ENCODE results near the gene CHRM2.

CHRM2 gene

DNA sequence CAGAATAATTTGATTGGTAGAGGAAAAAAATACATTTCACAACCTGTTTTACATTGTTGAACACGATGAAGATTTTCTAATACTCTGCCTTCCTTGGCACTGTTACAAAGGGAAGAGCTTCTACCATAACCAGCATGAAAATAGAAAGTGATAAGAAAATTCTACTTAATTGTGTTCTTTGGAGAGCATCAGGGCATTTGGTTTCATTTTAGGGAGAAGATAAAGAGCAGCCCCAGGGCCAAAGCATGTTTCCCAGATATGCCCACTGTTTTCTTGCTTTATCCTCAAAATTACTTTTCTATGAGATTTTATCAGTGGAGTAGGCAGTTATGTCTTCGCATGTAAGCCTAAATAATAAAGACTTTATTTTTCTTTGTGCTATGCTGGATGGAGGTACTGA lies 9.5 kb downstream of the CHRM2 start:
- Mint-ChIP-seq H3K4me3 (no peak overlapping the region), H3K27ac (no peak overlapping the region), H3K27me3 (no peaks in the 10 kb centered on the region), H3K4me1 (ENCODE audit: low read depth) (no peaks in the 10 kb centered on the region), H3K9me3 (peaks cover 14% of the 10 kb centered on the region), H3K36me3 (ENCODE audit: low read depth) (no peaks in the 10 kb centered on the region)

GRCh38 chr7:136878878-136879277 lies 10.4 kb downstream of the CHRM2 start:
- Mint-ChIP-seq H3K27ac (no peak overlapping the region), H3K36me3 (ENCODE audit: low read depth) (no peaks in the 10 kb centered on the region), H3K4me3 (no peak overlapping the region), H3K9me3 (peaks cover 14% of the 10 kb centered on the region), H3K27me3 (no peaks in the 10 kb centered on the region), H3K4me1 (ENCODE audit: low read depth) (no peaks in the 10 kb centered on the region)

- no peaks in the 10 kb centered on the region for H3K4me1 Mint-ChIP-seq (ENCODE audit: low read depth)
- H3K27me3 Mint-ChIP-seq: no peaks in the 10 kb centered on the region
- no peak overlapping the region for H3K4me3 Mint-ChIP-seq
- H3K27ac Mint-ChIP-seq: no peak overlapping the region
- H3K9me3 Mint-ChIP-seq: peaks cover 10% of the 10 kb centered on the region
- H3K36me3 Mint-ChIP-seq (ENCODE audit: low read depth): no peaks in the 10 kb centered on the region
Measured at GRCh38 chr7:136883046-136883445, 14.6 kb downstream of the CHRM2 start.

GRCh38 chr7:136884492-136884891 lies 16.0 kb downstream of the CHRM2 start:
- H3K4me1 Mint-ChIP-seq (ENCODE audit: low read depth): no peaks in the 10 kb centered on the region

GRCh38 chr7:136887317-136887716 lies 18.9 kb downstream of the CHRM2 start:
- no peak overlapping the region for H3K4me3 Mint-ChIP-seq
- H3K27me3 Mint-ChIP-seq: no peaks in the 10 kb centered on the region
- H3K4me1 Mint-ChIP-seq (ENCODE audit: low read depth): no peaks in the 10 kb centered on the region
- H3K27ac Mint-ChIP-seq: no peak overlapping the region
- H3K9me3 Mint-ChIP-seq: no peaks in the 10 kb centered on the region
- H3K36me3 Mint-ChIP-seq (ENCODE audit: low read depth): no peaks in the 10 kb centered on the region

More at GRCh38 chr7:136884492-136884891, 16.0 kb downstream of the CHRM2 start:
- H3K27ac Mint-ChIP-seq: no peak overlapping the region
- no peaks in the 10 kb centered on the region for H3K27me3 Mint-ChIP-seq
- no peaks in the 10 kb centered on the region for H3K36me3 Mint-ChIP-seq (ENCODE audit: low read depth)
- peaks cover 6% of the 10 kb centered on the region for H3K9me3 Mint-ChIP-seq
- no peak overlapping the region for H3K4me3 Mint-ChIP-seq

DNA sequence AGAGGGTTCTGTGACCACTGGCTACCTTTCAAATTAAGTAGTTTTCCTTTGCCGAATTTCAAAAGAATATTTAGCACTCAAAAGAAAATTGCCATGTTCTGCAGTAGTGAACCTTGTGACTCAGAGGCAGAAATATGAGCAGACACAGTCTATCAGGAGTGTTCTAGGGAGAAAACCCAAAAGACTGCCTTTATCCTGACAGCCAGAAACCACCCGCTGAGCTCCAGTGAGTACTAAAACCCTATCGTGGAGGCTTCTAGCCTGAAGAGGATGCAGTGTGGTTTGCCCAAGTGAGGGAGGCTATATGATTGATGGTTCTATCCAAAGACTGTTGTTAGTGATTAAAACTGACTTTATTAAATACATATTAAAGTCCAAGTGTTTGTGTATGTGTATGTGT lies 21.9 kb downstream of the CHRM2 start:
- H3K27ac Mint-ChIP-seq: no peak overlapping the region
- H3K4me1 Mint-ChIP-seq (ENCODE audit: low read depth): no peaks in the 10 kb centered on the region

DNA sequence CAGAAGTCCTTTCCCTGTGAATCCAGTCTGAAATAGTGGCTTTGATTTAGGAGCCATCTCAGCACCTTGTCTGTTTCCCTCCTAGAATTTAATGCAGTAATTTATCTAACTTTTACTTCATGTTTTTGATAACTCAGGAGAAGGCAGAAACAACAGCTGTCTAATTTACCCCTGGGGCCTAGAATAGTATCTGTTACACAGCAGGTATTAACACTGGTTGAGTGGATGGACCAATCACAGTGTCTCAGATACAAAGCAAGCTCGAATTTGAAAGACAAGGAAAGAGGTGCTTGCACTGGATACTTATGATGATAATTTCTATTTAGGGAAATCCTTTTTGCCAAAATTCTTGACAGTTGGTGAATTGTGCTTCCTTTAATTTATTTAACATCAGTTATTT lies 23.4 kb downstream of the CHRM2 start:
- no peak overlapping the region for H3K27ac Mint-ChIP-seq
- H3K27me3 Mint-ChIP-seq: no peaks in the 10 kb centered on the region
- no peaks in the 10 kb centered on the region for H3K36me3 Mint-ChIP-seq (ENCODE audit: low read depth)
- peaks cover 3% of the 10 kb centered on the region for H3K9me3 Mint-ChIP-seq
- H3K4me3 Mint-ChIP-seq: no peak overlapping the region
- no peaks in the 10 kb centered on the region for H3K4me1 Mint-ChIP-seq (ENCODE audit: low read depth)

More for the DNA sequence above, 21.9 kb downstream of the CHRM2 start:
- Mint-ChIP-seq H3K36me3 (ENCODE audit: low read depth) (no peaks in the 10 kb centered on the region), H3K27me3 (no peaks in the 10 kb centered on the region), H3K9me3 (no peaks in the 10 kb centered on the region), H3K4me3 (no peak overlapping the region)

GRCh38 chr7:136894789-136895188 lies 26.3 kb downstream of the CHRM2 start:
- peaks cover 4% of the 10 kb centered on the region for H3K9me3 Mint-ChIP-seq
- no peaks in the 10 kb centered on the region for H3K36me3 Mint-ChIP-seq (ENCODE audit: low read depth)
- H3K4me1 Mint-ChIP-seq (ENCODE audit: low read depth): no peaks in the 10 kb centered on the region
- H3K27me3 Mint-ChIP-seq: no peaks in the 10 kb centered on the region
- no peak overlapping the region for H3K4me3 Mint-ChIP-seq
- H3K27ac Mint-ChIP-seq: no peak overlapping the region

- no peak overlapping the region for H3K4me3 Mint-ChIP-seq
- no peaks in the 10 kb centered on the region for H3K4me1 Mint-ChIP-seq (ENCODE audit: low read depth)
- H3K27me3 Mint-ChIP-seq: no peaks in the 10 kb centered on the region
- no peaks in the 10 kb centered on the region for H3K36me3 Mint-ChIP-seq (ENCODE audit: low read depth)
- peaks cover 7% of the 10 kb centered on the region for H3K9me3 Mint-ChIP-seq
- H3K27ac Mint-ChIP-seq: no peak overlapping the region
Measured at GRCh38 chr7:136897676-136898075, 29.2 kb downstream of the CHRM2 start.

- Mint-ChIP-seq H3K27me3 (no peaks in the 10 kb centered on the region), H3K9me3 (peaks cover 7% of the 10 kb centered on the region), H3K27ac (no peak overlapping the region), H3K4me3 (no peak overlapping the region), H3K4me1 (ENCODE audit: low read depth) (no peaks in the 10 kb centered on the region), H3K36me3 (ENCODE audit: low read depth) (no peaks in the 10 kb centered on the region)
Measured at GRCh38 chr7:136900005-136900404, 31.6 kb downstream of the CHRM2 start.

GRCh38 chr7:136910771-136911170 lies 42.3 kb downstream of the CHRM2 start:
- Mint-ChIP-seq H3K4me1 (ENCODE audit: low read depth) (no peaks in the 10 kb centered on the region), H3K9me3 (peaks cover 3% of the 10 kb centered on the region), H3K36me3 (ENCODE audit: low read depth) (no peaks in the 10 kb centered on the region), H3K27me3 (no peaks in the 10 kb centered on the region), H3K27ac (no peak overlapping the region), H3K4me3 (no peak overlapping the region)

GRCh38 chr7:136911344-136911743 lies 42.9 kb downstream of the CHRM2 start:
- H3K9me3 Mint-ChIP-seq: peaks cover 3% of the 10 kb centered on the region
- no peaks in the 10 kb centered on the region for H3K4me1 Mint-ChIP-seq (ENCODE audit: low read depth)
- no peaks in the 10 kb centered on the region for H3K36me3 Mint-ChIP-seq (ENCODE audit: low read depth)
- no peak overlapping the region for H3K27ac Mint-ChIP-seq
- H3K27me3 Mint-ChIP-seq: no peaks in the 10 kb centered on the region
- H3K4me3 Mint-ChIP-seq: no peak overlapping the region

GRCh38 chr7:136912339-136912738 lies 43.9 kb downstream of the CHRM2 start:
- Mint-ChIP-seq H3K36me3 (ENCODE audit: low read depth) (no peaks in the 10 kb centered on the region), H3K4me3 (no peak overlapping the region)

GRCh38 chr7:136914016-136914415 lies 45.6 kb downstream of the CHRM2 start:
- Mint-ChIP-seq H3K4me1 (ENCODE audit: low read depth) (no peaks in the 10 kb centered on the region), H3K27ac (no peak overlapping the region), H3K4me3 (no peak overlapping the region), H3K27me3 (no peaks in the 10 kb centered on the region), H3K36me3 (ENCODE audit: low read depth) (no peaks in the 10 kb centered on the region), H3K9me3 (peaks cover 3% of the 10 kb centered on the region)

More at GRCh38 chr7:136912339-136912738, 43.9 kb downstream of the CHRM2 start:
- H3K9me3 Mint-ChIP-seq: peaks cover 3% of the 10 kb centered on the region
- no peaks in the 10 kb centered on the region for H3K4me1 Mint-ChIP-seq (ENCODE audit: low read depth)
- H3K27me3 Mint-ChIP-seq: no peaks in the 10 kb centered on the region
- no peak overlapping the region for H3K27ac Mint-ChIP-seq

- Mint-ChIP-seq H3K36me3 (ENCODE audit: low read depth) (no peaks in the 10 kb centered on the region), H3K9me3 (peaks cover 4% of the 10 kb centered on the region), H3K27ac (no peak overlapping the region), H3K4me3 (no peak overlapping the region), H3K27me3 (no peaks in the 10 kb centered on the region), H3K4me1 (ENCODE audit: low read depth) (no peaks in the 10 kb centered on the region)
Measured at GRCh38 chr7:136919820-136920219, 51.4 kb downstream of the CHRM2 start.

GRCh38 chr7:136923111-136923667 lies 54.7 kb downstream of the CHRM2 start:
- H3K4me1 Mint-ChIP-seq (ENCODE audit: low read depth): no peaks in the 10 kb centered on the region
- H3K4me3 Mint-ChIP-seq: no peak overlapping the region
- H3K36me3 Mint-ChIP-seq (ENCODE audit: low read depth): no peaks in the 10 kb centered on the region
- peaks cover 4% of the 10 kb centered on the region for H3K9me3 Mint-ChIP-seq
- H3K27ac Mint-ChIP-seq: no peak overlapping the region
- no peaks in the 10 kb centered on the region for H3K27me3 Mint-ChIP-seq
